ENCODE data around the gene EFEMP1. TPM values are rescaled to one million over a fixed set of nuclear protein-coding genes. Genes with fewer than 3 reads are reported as not detected.

Gene EFEMP1
- total and polyA plus RNA-seq, 7 donors: 6.3 to 20.6 (median 11.2) TPM

GRCh38 chr2:55919574-55919973 lies 4.0 kb downstream of the EFEMP1 start:
- intact Hi-C loops (cut with DNase I): no loop called here
- H3K4me3 ChIP-seq: no peak overlapping the region
- DNase-seq (no peak), ATAC-seq (no peak)
- H3K9me3 ChIP-seq: no peaks in the 10 kb centered on the region
- TF ChIP-seq CTCF (IDR thresholded peaks at IDR 0.05): no peak
- H3K4me1 ChIP-seq: no peaks in the 10 kb centered on the region
- no peaks in the 10 kb centered on the region for H3K36me3 ChIP-seq (ENCODE audit: insufficient read depth in 1 of 2, low read depth in 1 of 2)
- 94 to 98% (median 95%) methylated on average over 3 of the region's 3 CpGs for WGBS, 3 donors
- H3K27ac ChIP-seq: no peak overlapping the region
- H3K27me3 ChIP-seq (ENCODE audit: insufficient read depth in 3 of 3, low read length in 2 of 3): peaks cover 0 to 23% (median 5%) of the 10 kb centered on the region in 3 donors

- Histone ChIP-seq H3K36me3 (ENCODE audit: insufficient read depth in 1 of 2, low read depth in 1 of 2) (no peaks in the 10 kb centered on the region), H3K27ac (no peak overlapping the region), H3K4me3 (no peak overlapping the region), H3K27me3 (ENCODE audit: insufficient read depth in 3 of 3, low read length in 2 of 3) (peaks cover 0 to 19% (median 4%) of the 10 kb centered on the region in 3 donors), H3K9me3 (no peaks in the 10 kb centered on the region), H3K4me1 (no peaks in the 10 kb centered on the region)
- TF ChIP-seq CTCF (IDR thresholded peaks at IDR 0.05): no peak
- ATAC-seq: no peak
- no peak for DNase-seq
- intact Hi-C loops (cut with DNase I): no loop called here
- whole genome bisulfite sequencing, 3 donors: 89 to 91% (median 90%) methylated on average over 1 of the region's 1 CpG
Observed at GRCh38 chr2:55918856-55919255, 4.7 kb downstream of the EFEMP1 start.

GRCh38 chr2:55917713-55918390 lies 5.7 kb downstream of the EFEMP1 start:
- no peak overlapping the region for H3K4me3 ChIP-seq
- no peaks in the 10 kb centered on the region for H3K4me1 ChIP-seq
- TF ChIP-seq CTCF (IDR thresholded peaks at IDR 0.05): no peak
- no peaks in the 10 kb centered on the region for H3K36me3 ChIP-seq (ENCODE audit: insufficient read depth in 1 of 2, low read depth in 1 of 2)
- peaks cover 0 to 9% (median 0%) of the 10 kb centered on the region in 3 donors for H3K27me3 ChIP-seq (ENCODE audit: insufficient read depth in 3 of 3, low read length in 2 of 3)
- no peaks in the 10 kb centered on the region for H3K9me3 ChIP-seq
- intact Hi-C loops (cut with DNase I): no loop called here
- H3K27ac ChIP-seq: no peak overlapping the region
- WGBS, 3 donors: 89 to 92% (median 89%) methylated on average over 11 of the region's 11 CpGs
- ATAC-seq (no peak), DNase-seq (no peak)

GRCh38 chr2:55917117-55917516 lies 6.5 kb downstream of the EFEMP1 start:
- DNase-seq (no peak), ATAC-seq (no peak)
- Histone ChIP-seq H3K36me3 (ENCODE audit: insufficient read depth in 1 of 2, low read depth in 1 of 2) (no peaks in the 10 kb centered on the region), H3K9me3 (no peaks in the 10 kb centered on the region), H3K27ac (no peak overlapping the region), H3K4me1 (no peaks in the 10 kb centered on the region), H3K4me3 (no peak overlapping the region), H3K27me3 (ENCODE audit: insufficient read depth in 3 of 3, low read length in 2 of 3) (peaks cover 0 to 3% (median 0%) of the 10 kb centered on the region in 3 donors)
- intact Hi-C loops (cut with DNase I): no loop called here
- 80 to 82% (median 81%) methylated on average over 5 of the region's 5 CpGs for WGBS, 3 donors
- TF ChIP-seq CTCF (IDR thresholded peaks at IDR 0.05): no peak

Measured in psoas muscle (tissue), 8 donors.